Activated gamma-delta T cell (primary cell): ENCODE data around the gene ULK2.

Experiments used
- DNase-seq: peaks from one replicate; lab custom pipeline; 2025; lab: John Stamatoyannopoulos, UW

The ULK2 gene

GRCh38 chr17:19726631-19727376 lies 140.9 kb downstream of the ULK2 start:
- no peak for DNase-seq

DNA sequence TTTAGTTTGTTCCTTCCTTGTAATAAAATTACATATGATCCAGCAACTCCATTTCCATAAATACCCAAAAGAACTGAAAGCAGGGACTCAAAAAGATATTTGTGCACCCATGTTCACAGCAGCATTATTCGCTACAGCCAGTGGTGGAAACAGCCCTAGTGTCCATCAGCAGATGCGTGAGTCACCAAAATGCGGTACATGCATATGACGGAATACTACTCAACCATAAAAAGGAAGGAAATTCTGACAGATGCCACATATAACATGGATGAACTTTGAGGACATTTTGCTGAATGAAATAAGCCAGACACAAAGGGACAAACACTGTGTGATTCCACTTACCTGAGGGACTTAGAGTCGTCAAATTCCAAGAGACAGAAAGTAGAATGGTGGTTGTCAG lies 142.2 kb downstream of the ULK2 start:
- no peak for DNase-seq

DNA sequence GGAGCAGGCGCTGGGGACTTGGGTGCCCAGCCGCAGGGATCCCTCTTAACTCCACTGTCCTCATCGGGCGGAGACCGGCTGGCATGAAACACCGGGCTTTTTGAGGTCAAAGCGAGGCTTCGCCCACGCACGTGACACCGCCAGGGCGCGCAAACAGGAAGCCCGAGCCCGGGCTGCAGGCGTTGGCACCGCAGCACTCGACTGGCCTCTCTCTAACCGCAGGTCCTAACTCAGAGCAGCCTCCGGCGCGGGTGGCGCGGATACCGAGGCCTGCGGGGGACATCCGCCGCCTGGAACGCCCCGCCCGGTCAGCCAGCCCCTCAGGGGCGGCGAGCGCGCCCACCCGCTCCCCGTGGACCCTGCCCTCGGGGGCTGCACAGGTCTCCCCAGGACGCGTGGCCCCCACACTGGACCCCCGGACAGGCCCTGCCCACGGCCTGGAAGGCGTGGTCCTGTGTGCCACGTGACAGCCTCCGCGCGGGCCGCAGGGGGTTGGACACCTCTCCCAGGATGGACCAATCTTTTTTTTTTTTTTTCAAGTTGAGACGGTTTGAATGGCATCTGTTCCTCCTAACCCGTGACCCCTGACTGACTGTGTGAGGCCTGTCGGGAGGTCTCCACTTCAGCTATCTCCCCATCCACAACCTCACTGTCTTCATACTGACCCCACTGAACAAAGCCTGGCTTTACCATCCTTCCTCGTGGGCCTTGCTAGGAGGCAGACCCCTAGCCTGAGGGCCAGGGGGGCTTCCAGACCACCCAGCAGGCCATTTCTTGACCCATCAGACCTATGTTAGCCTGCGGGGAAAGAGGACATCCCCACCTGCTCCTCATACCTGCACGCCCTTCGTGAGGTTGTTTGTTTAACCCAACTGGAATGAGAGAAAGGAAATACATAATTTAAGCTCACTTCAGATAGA lies 143.0 kb downstream of the ULK2 start:
- no peak for DNase-seq

DNA sequence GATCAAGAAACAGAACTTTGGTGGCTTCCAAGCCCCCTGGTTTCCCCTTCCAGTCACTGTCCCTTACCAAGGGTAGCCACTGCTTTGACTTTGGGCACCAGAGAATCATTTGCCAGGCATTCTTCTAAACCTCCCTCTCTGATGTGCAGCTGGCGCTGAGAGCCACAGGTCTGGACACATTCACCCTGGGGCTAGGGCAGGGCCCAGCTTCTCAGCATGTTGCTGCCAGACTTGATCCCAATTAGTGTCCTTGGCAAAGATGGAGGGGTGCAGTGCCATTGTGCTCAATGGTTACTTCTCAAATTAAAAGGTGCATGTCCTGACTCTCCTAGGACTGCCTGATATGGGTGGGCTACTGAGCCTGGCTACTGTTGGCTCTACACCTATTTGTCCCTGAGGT lies 143.8 kb downstream of the ULK2 start:
- DNase-seq = no peak
